ENCODE data around the gene PADI1. TPM values are rescaled to one million over a fixed set of nuclear protein-coding genes. Genes with fewer than 3 reads are reported as not detected.
A peak's percentile ranks its signal among the peaks of the same experiment; 100 is the strongest.

PADI1 gene
- total RNA-seq, 1 experiment from 2014 or later, result not detected

DNA sequence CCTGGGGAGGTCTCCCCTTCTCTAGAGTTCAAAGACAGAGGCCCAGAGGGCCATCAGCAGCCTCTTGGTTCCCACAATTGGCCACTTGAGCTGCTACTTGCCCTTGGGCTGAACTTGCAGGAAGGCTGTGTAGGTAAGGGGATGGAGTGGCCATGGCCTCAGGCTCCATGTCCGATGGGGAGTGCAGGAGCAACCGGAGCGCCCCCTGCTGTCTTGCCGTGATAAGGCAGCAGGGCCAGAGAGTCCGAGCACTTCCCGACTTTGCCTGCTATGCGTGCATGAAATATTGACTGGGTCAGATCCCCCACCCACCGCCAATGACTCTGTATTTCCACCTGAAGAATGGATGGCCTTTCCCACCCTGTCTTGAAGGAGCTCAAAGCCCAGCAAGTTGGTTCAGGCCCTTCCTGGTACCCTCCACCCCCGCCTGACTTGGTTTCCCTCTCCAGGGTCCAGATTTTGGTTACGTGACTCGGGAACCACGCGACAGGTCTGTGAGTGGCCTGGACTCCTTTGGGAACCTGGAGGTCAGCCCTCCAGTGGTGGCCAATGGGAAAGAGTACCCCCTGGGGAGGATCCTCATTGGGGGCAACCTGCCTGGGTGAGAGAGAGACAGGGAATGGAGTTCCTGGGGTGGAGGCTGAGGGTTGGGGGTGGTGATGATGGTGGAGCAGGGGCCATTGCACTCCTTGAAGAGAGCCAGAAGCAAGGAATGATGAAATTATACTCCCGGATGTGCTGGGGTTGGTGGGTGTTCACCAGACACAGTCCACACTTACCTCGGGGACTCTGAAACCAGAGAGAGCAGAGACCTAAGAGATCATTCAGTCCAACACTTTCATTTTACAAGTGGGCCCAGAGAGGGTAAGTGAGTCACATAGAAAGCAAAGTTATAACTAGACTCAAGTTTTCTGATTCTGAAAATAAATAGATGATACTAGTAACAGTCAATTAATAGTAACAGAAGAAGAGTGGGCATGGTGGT lies 69.5 kb downstream of the PADI1 start:
- Mint-ChIP-seq H3K27me3 (ENCODE audit: insufficient read depth, unreplicated experiment) (no peaks in the 10 kb centered on the region), H3K36me3 (ENCODE audit: insufficient read depth, unreplicated experiment) (no peaks in the 10 kb centered on the region), H3K4me1 (ENCODE audit: low read depth, unreplicated experiment) (no peaks in the 10 kb centered on the region), H3K4me3 (ENCODE audit: unreplicated experiment) (no peak overlapping the region), H3K27ac (ENCODE audit: unreplicated experiment) (no peak overlapping the region), H3K9me3 (ENCODE audit: unreplicated experiment) (no peaks in the 10 kb centered on the region)
- Histone ChIP-seq H3K9me3 (no peaks in the 10 kb centered on the region), H3K4me3 (ENCODE audit: low read depth, low read length) (no peak overlapping the region), H3K27me3 (replicated peaks; ENCODE audit: control insufficient read depth, insufficient read depth, low read length) (no peaks in the 10 kb centered on the region), H3K36me3 (ENCODE audit: control insufficient read depth, insufficient read depth, low read length) (no peaks in the 10 kb centered on the region), H3K4me1 (no peaks in the 10 kb centered on the region)
- peak; percentile 58 to 64 for DNase-seq
- TF ChIP-seq, protein P1, sequence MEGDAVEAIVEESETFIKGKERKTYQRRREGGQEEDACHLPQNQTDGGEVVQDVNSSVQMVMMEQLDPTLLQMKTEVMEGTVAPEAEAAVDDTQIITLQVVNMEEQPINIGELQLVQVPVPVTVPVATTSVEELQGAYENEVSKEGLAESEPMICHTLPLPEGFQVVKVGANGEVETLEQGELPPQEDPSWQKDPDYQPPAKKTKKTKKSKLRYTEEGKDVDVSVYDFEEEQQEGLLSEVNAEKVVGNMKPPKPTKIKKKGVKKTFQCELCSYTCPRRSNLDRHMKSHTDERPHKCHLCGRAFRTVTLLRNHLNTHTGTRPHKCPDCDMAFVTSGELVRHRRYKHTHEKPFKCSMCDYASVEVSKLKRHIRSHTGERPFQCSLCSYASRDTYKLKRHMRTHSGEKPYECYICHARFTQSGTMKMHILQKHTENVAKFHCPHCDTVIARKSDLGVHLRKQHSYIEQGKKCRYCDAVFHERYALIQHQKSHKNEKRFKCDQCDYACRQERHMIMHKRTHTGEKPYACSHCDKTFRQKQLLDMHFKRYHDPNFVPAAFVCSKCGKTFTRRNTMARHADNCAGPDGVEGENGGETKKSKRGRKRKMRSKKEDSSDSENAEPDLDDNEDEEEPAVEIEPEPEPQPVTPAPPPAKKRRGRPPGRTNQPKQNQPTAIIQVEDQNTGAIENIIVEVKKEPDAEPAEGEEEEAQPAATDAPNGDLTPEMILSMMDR (IDR thresholded peaks at IDR 0.05; ENCODE audit: insufficient read depth in 1 of 2, low read depth in 1 of 2, low read length in 1 of 2, severe bottlenecking in 1 of 2, unreplicated experiment in 1 of 2), result peak; percentile 49 to 52
- CTCF ChIA-PET, result interaction anchor here (0.6 kb wide), 2 partner anchors 149 to 329 kb away, joined by 4 to 7 read pairs; no protein-coding TSS in a partner anchor
- POLR2A ChIA-PET, result no interaction called here
- no TSS peak for BruUV-seq (replicated peaks)
- intact Hi-C loops (cut with micrococcal nuclease; ENCODE audit: unreplicated experiment), result loop anchor here (1.0 kb wide), 1 partner anchor 149 kb away; no protein-coding TSS in a partner anchor

- intact Hi-C loops (cut with micrococcal nuclease; ENCODE audit: unreplicated experiment), result no loop called here
- Mint-ChIP-seq H3K27ac (ENCODE audit: unreplicated experiment) (no peak overlapping the region), H3K27me3 (ENCODE audit: insufficient read depth, unreplicated experiment) (no peaks in the 10 kb centered on the region), H3K4me3 (ENCODE audit: unreplicated experiment) (no peak overlapping the region), H3K9me3 (ENCODE audit: unreplicated experiment) (no peaks in the 10 kb centered on the region), H3K4me1 (ENCODE audit: low read depth, unreplicated experiment) (no peaks in the 10 kb centered on the region), H3K36me3 (ENCODE audit: insufficient read depth, unreplicated experiment) (no peaks in the 10 kb centered on the region)
- H3K4me1 ChIP-seq, result no peaks in the 10 kb centered on the region
- TF ChIP-seq, protein P1 (IDR thresholded peaks at IDR 0.05; ENCODE audit: insufficient read depth in 1 of 2, low read depth in 1 of 2, low read length in 1 of 2, severe bottlenecking in 1 of 2, unreplicated experiment in 1 of 2), result no peak
- H3K36me3 ChIP-seq (ENCODE audit: control insufficient read depth, insufficient read depth, low read length), result no peaks in the 10 kb centered on the region
- CTCF ChIA-PET, result no interaction called here
- no peak for DNase-seq
- H3K4me3 ChIP-seq (ENCODE audit: low read depth, low read length), result no peak overlapping the region
- no TSS peak for BruUV-seq (replicated peaks)
- H3K27me3 ChIP-seq (replicated peaks; ENCODE audit: control insufficient read depth, insufficient read depth, low read length), result no peaks in the 10 kb centered on the region
- no peaks in the 10 kb centered on the region for H3K9me3 ChIP-seq
- POLR2A ChIA-PET, result no interaction called here
These were observed 71.6 kb downstream of the PADI1 start for GRCh38 chr1:17276568-17276967.

DNA sequence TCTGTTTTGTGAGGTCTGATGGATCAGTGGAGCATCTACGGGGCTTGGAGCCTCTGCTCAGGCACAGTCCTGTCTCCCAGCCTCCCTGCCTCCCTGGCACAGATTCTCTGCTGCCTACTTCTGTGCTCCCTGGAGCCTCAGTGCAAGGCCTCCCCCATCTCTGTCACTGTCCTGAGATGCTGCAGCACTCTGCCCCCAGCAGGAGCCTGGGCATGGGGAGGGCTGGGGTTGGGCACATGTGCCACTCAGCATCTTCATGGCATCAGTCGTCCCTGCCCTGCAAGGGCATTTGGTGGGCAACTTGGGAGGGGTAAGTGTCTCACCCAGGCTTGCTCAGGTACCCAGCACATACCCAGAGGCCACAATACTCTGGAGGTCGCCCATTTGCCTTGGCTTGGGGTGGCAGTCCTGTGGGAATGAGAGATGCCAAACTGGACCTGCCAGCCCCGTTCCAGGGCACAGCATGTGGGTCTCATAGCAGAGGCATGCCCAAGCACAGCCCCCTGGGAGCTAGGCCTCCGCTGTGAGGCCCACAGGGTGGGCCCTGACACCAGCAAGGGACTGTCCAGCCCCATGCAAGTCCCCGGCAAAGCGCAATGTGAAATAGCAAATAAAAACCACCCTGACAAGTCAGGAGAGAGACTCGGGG lies 72.7 kb downstream of the PADI1 start:
- intact Hi-C loops (cut with micrococcal nuclease; ENCODE audit: unreplicated experiment), result no loop called here

More for the DNA sequence above, 72.7 kb downstream of the PADI1 start:
- H3K4me3 Mint-ChIP-seq (ENCODE audit: unreplicated experiment), result no peak overlapping the region
- H3K27ac Mint-ChIP-seq (ENCODE audit: unreplicated experiment), result no peak overlapping the region
- ChIA-PET CTCF (no interaction called here), POLR2A (no interaction called here)
- no peaks in the 10 kb centered on the region for H3K36me3 Mint-ChIP-seq (ENCODE audit: insufficient read depth, unreplicated experiment)
- TF ChIP-seq, protein P1 (IDR thresholded peaks at IDR 0.05; ENCODE audit: insufficient read depth in 1 of 2, low read depth in 1 of 2, low read length in 1 of 2, severe bottlenecking in 1 of 2, unreplicated experiment in 1 of 2), result no peak
- Histone ChIP-seq H3K27me3 (replicated peaks; ENCODE audit: control insufficient read depth, insufficient read depth, low read length) (no peaks in the 10 kb centered on the region), H3K36me3 (ENCODE audit: control insufficient read depth, insufficient read depth, low read length) (no peaks in the 10 kb centered on the region), H3K4me1 (no peaks in the 10 kb centered on the region), H3K9me3 (no peaks in the 10 kb centered on the region), H3K4me3 (ENCODE audit: low read depth, low read length) (no peak overlapping the region)
- H3K9me3 Mint-ChIP-seq (ENCODE audit: unreplicated experiment), result no peaks in the 10 kb centered on the region
- BruUV-seq (replicated peaks), result no TSS peak
- H3K27me3 Mint-ChIP-seq (ENCODE audit: insufficient read depth, unreplicated experiment), result no peaks in the 10 kb centered on the region
- H3K4me1 Mint-ChIP-seq (ENCODE audit: low read depth, unreplicated experiment), result no peaks in the 10 kb centered on the region
- DNase-seq, result no peak
